ENCODE data around the gene ANKRD27. TPM values are rescaled to one million over a fixed set of nuclear protein-coding genes. Genes with fewer than 3 reads are reported as not detected.
"Not testable (repeated sequence)": the region's sequence is repeated elsewhere in the genome, so short reads cannot be mapped to it uniquely, and the experiment has no call there.

ANKRD27 gene
- total RNA-seq, 1 donor from 2014 or later: 23.9 TPM

GRCh38 chr19:32717496-32717895 is 42.5 kb upstream of the ANKRD27 start:
- DNase-seq (ENCODE audit: low spot score): no peak
- Mint-ChIP-seq H3K4me1 (ENCODE audit: low read depth) (no peaks in the 10 kb centered on the region), H3K27ac (ENCODE audit: unreplicated experiment) (no peak overlapping the region), H3K4me3 (ENCODE audit: unreplicated experiment) (no peak overlapping the region), H3K36me3 (ENCODE audit: low read depth) (peaks cover 15% of the 10 kb centered on the region), H3K27me3 (ENCODE audit: low read depth) (no peaks in the 10 kb centered on the region), H3K9me3 (ENCODE audit: low read depth) (no peaks in the 10 kb centered on the region)
- TF ChIP-seq CTCF (IDR thresholded peaks at IDR 0.05): no peak

GRCh38 chr19:32716203-32716602 is 41.2 kb upstream of the ANKRD27 start:
- not testable (repeated sequence) for H3K9me3 Mint-ChIP-seq (ENCODE audit: low read depth); H3K27ac Mint-ChIP-seq (ENCODE audit: unreplicated experiment); DNase-seq (ENCODE audit: low spot score); H3K27me3 Mint-ChIP-seq (ENCODE audit: low read depth); H3K4me3 Mint-ChIP-seq (ENCODE audit: unreplicated experiment); H3K4me1 Mint-ChIP-seq (ENCODE audit: low read depth)
- peaks cover 15% of the 10 kb centered on the region for H3K36me3 Mint-ChIP-seq (ENCODE audit: low read depth)

- Mint-ChIP-seq H3K4me3 (ENCODE audit: unreplicated experiment) (no peak overlapping the region), H3K36me3 (ENCODE audit: low read depth) (peaks cover 16% of the 10 kb centered on the region), H3K27ac (ENCODE audit: unreplicated experiment) (no peak overlapping the region), H3K27me3 (ENCODE audit: low read depth) (no peaks in the 10 kb centered on the region), H3K4me1 (ENCODE audit: low read depth) (no peaks in the 10 kb centered on the region), H3K9me3 (ENCODE audit: low read depth) (no peaks in the 10 kb centered on the region)
- no peak for DNase-seq (ENCODE audit: low spot score)
- no peak for TF ChIP-seq CTCF (IDR thresholded peaks at IDR 0.05)
Measured at GRCh38 chr19:32711747-32712146, 36.8 kb upstream of the ANKRD27 start.

GRCh38 chr19:32709032-32709431 is 34.1 kb upstream of the ANKRD27 start:
- Mint-ChIP-seq H3K4me1 (ENCODE audit: low read depth) (no peaks in the 10 kb centered on the region), H3K9me3 (ENCODE audit: low read depth) (peaks cover 5% of the 10 kb centered on the region), H3K36me3 (ENCODE audit: low read depth) (peaks cover 12% of the 10 kb centered on the region), H3K4me3 (ENCODE audit: unreplicated experiment) (no peak overlapping the region), H3K27ac (ENCODE audit: unreplicated experiment) (no peak overlapping the region), H3K27me3 (ENCODE audit: low read depth) (no peaks in the 10 kb centered on the region)
- no peak for DNase-seq (ENCODE audit: low spot score)
- no peak for TF ChIP-seq CTCF (IDR thresholded peaks at IDR 0.05)

- H3K27ac Mint-ChIP-seq (ENCODE audit: unreplicated experiment): no peak overlapping the region
- H3K4me1 Mint-ChIP-seq (ENCODE audit: low read depth): no peaks in the 10 kb centered on the region
- peaks cover 15% of the 10 kb centered on the region for H3K36me3 Mint-ChIP-seq (ENCODE audit: low read depth)
- H3K9me3 Mint-ChIP-seq (ENCODE audit: low read depth): peaks cover 8% of the 10 kb centered on the region
- no peak overlapping the region for H3K4me3 Mint-ChIP-seq (ENCODE audit: unreplicated experiment)
- no peak for DNase-seq (ENCODE audit: low spot score)
- no peaks in the 10 kb centered on the region for H3K27me3 Mint-ChIP-seq (ENCODE audit: low read depth)
- no peak for TF ChIP-seq CTCF (IDR thresholded peaks at IDR 0.05)
Measured at GRCh38 chr19:32708457-32708856, 33.5 kb upstream of the ANKRD27 start.

GRCh38 chr19:32704006-32704405 is 29.0 kb upstream of the ANKRD27 start:
- DNase-seq (ENCODE audit: low spot score); H3K9me3 Mint-ChIP-seq (ENCODE audit: low read depth); H3K4me1 Mint-ChIP-seq (ENCODE audit: low read depth); H3K27ac Mint-ChIP-seq (ENCODE audit: unreplicated experiment); H3K27me3 Mint-ChIP-seq (ENCODE audit: low read depth); H3K4me3 Mint-ChIP-seq (ENCODE audit: unreplicated experiment): not testable (repeated sequence)
- peaks cover 14% of the 10 kb centered on the region for H3K36me3 Mint-ChIP-seq (ENCODE audit: low read depth)

Measured in chondrocyte (in vitro differentiated cells).